ENCODE results near the gene PDE6A. TPM values are rescaled to one million over a fixed set of nuclear protein-coding genes. Genes with fewer than 3 reads are reported as not detected.
A peak's percentile ranks its signal among the peaks of the same experiment; 100 is the strongest.

Gene PDE6A
- polyA plus RNA-seq, 2 of the 4 experiments (the other 2 are of a cell fraction), result 0.28 to 0.35 TPM

GRCh38 chr5:149845601-149846000 is 99.0 kb downstream of the PDE6A start:
- FAIRE-seq (no peak), ATAC-seq (no peak), DNase-seq (ENCODE audit: low read depth in 1 of 2, low spot score in 1 of 2) (no peak)
- POLR2A ChIA-PET, result no interaction called here
- Histone ChIP-seq H3K9me3 (no peaks in the 10 kb centered on the region), H3K4me1 (no peaks in the 10 kb centered on the region), H3K4me2 (no peak overlapping the region), H3K27ac (no peak overlapping the region), H3K4me3 (no peak overlapping the region)
- TF ChIP-seq TFCP2L1 (CRISPR knock-in tag; IDR thresholded peaks at IDR 0.05) (no peak), RFX5 (IDR thresholded peaks at IDR 0.05) (no peak), FOSB (CRISPR knock-in tag; IDR thresholded peaks at IDR 0.05) (no peak), NR3C1 (IDR thresholded peaks at IDR 0.05) (no peak)
- CTCF ChIA-PET, result interaction anchor here (0.6 to 35.9 kb wide), 8 partner anchors 4 to 377 kb away, joined by 3 to 768 read pairs (median 11); partner anchors contain the start of gene SLC26A2
- 98% methylated on average over 15 of the region's 15 CpGs for WGBS (ENCODE audit: missing lambda C conversion rate)

GRCh38 chr5:149841851-149842793 is 102.5 kb downstream of the PDE6A start:
- WGBS (ENCODE audit: missing lambda C conversion rate), result 87% methylated on average over 14 of the region's 14 CpGs
- Histone ChIP-seq H3K9me3 (no peaks in the 10 kb centered on the region), H3K4me3 (no peak overlapping the region), H3K27ac (no peak overlapping the region), H3K4me1 (peaks cover 20% of the 10 kb centered on the region), H3K4me2 (no peak overlapping the region)
- ChIA-PET POLR2A (no interaction called here), CTCF (interaction anchor here (1.6 to 35.9 kb wide), 7 partner anchors 8 to 203 kb away, joined by 5 to 768 read pairs (median 507); partner anchors contain the start of gene SLC26A2)
- DNase-seq (ENCODE audit: low read depth in 1 of 2, low spot score in 1 of 2), result no peak
- no peak for ATAC-seq
- TF ChIP-seq RARB (CRISPR knock-in tag; IDR thresholded peaks at IDR 0.05) (no peak), MAZ (IDR thresholded peaks at IDR 0.05; ENCODE audit: borderline replicate concordance, low read depth, low read length) (no peak), SREBF2 (IDR thresholded peaks at IDR 0.05) (no peak), EP300 (IDR thresholded peaks at IDR 0.05) (no peak), HMGXB4 (CRISPR knock-in tag; IDR thresholded peaks at IDR 0.05; ENCODE audit: borderline replicate concordance) (no peak), NFE2L2 (conservative IDR thresholded peaks at IDR 0.05; ENCODE audit: low read length) (no peak)
- FAIRE-seq, result no peak

GRCh38 chr5:149840226-149840825 is 104.3 kb downstream of the PDE6A start:
- FAIRE-seq (no peak), ATAC-seq (no peak), DNase-seq (ENCODE audit: low read depth in 1 of 2, low spot score in 1 of 2) (no peak)
- ChIA-PET CTCF (interaction anchor here (1.6 to 35.9 kb wide), 10 partner anchors 6 to 201 kb away, joined by 3 to 768 read pairs (median 288); partner anchors contain the start of gene SLC26A2), POLR2A (interaction anchor here (3.2 kb wide), 1 partner anchor 120 kb away, joined by 30 read pairs; the partner anchor contains the start of gene SLC26A2)
- H3K9me3 ChIP-seq, result no peaks in the 10 kb centered on the region
- peaks cover 20% of the 10 kb centered on the region for H3K4me1 ChIP-seq
- H3K4me2 ChIP-seq, result no peak overlapping the region
- H3K27ac ChIP-seq, result peak overlapping the region; percentile 25 to 47; a peak in 3 of 6 replicates
- 84% methylated on average over 8 of the region's 8 CpGs for WGBS (ENCODE audit: missing lambda C conversion rate)
- H3K4me3 ChIP-seq, result no peak overlapping the region
- TF ChIP-seq RFX5 (IDR thresholded peaks at IDR 0.05) (no peak), CBX2 (IDR thresholded peaks at IDR 0.05; ENCODE audit: borderline replicate concordance, low read depth) (no peak), TFCP2L1 (CRISPR knock-in tag; IDR thresholded peaks at IDR 0.05) (no peak), REST (IDR thresholded peaks at IDR 0.05) (no peak)

Measured in A549 (cell line).